K562 (cell line): Measurements from ENCODE around the gene SCMH1. TPM values are rescaled to one million over a fixed set of nuclear protein-coding genes. Genes with fewer than 3 reads are reported as not detected.

Experiments
- BDP1 ChIP-seq: IDR thresholded peaks from 3 replicates; pipeline ENCODE4 v1.6.1; 2011; ENCODE audit not compliant: insufficient read length, insufficient read depth
- CHCHD3 ChIP-seq: fragments of 250-450 bp; sonication (Bioruptor Pico); IDR thresholded peaks from 2 replicates; pipeline ENCODE4 v2.1.2; 2022; ENCODE audit warnings: mild to moderate bottlenecking
- DNMT1 ChIP-seq: fragments of 450-650 bp; IDR thresholded peaks from 2 replicates; pipeline ENCODE4 v1.6.1; 2016; ENCODE audit warnings: antibody characterized with exemption, mild to moderate bottlenecking
- E2F3 ChIP-seq: fragments of 250-450 bp; sonication (Bioruptor Pico); IDR thresholded peaks from 2 replicates; pipeline ENCODE4 v1.4.0; 2020; ENCODE audit warnings: mild to moderate bottlenecking
- GATA2 ChIP-seq: sonication (generic); formaldehyde crosslinking; IDR thresholded peaks from 2 replicates; pipeline ENCODE4 v1.4.0; 2020; ENCODE audit warnings: mild to moderate bottlenecking, missing genetic modification reagents
- HNRNPK ChIP-seq: fragments of 200-400 bp; formaldehyde crosslinking; IDR thresholded peaks from one replicate; pipeline ENCODE4 v1.6.1; 2018; ENCODE audit warnings: mild to moderate bottlenecking, low read depth, low read length; ENCODE audit not compliant: poor library complexity, severe bottlenecking
- KLF13 ChIP-seq: fragments of 450-650 bp; IDR thresholded peaks from 2 replicates; pipeline ENCODE4 v1.6.1; 2016; ENCODE audit warnings: missing genetic modification characterization, low read depth, mild to moderate bottlenecking, missing compliant biosample characterization, moderate library complexity, borderline replicate concordance
- MIER1 ChIP-seq: fragments of 450-650 bp; IDR thresholded peaks from 2 replicates; pipeline ENCODE4 v1.6.1; 2016; ENCODE audit warnings: antibody characterized with exemption, mild to moderate bottlenecking, low read depth
- RREB1 ChIP-seq: fragments of 250-450 bp; sonication (Bioruptor Pico); IDR thresholded peaks from 2 replicates; pipeline ENCODE4 v1.4.0; 2020
- THRAP3 ChIP-seq: fragments of 450-650 bp; IDR thresholded peaks from 2 replicates; pipeline ENCODE4 v1.6.1; 2016; ENCODE audit warnings: mild to moderate bottlenecking, inconsistent platforms, borderline replicate concordance
- ZC3H4 ChIP-seq: sonication (generic); formaldehyde crosslinking; IDR thresholded peaks from 2 replicates; pipeline ENCODE4 v1.9.0; 2021; ENCODE audit warnings: missing genetic modification reagents, borderline replicate concordance
- ZNF3 ChIP-seq: fragments of 250-450 bp; sonication (Bioruptor Pico); IDR thresholded peaks from 2 replicates; pipeline ENCODE4 v1.5.0; 2021; ENCODE audit warnings: mild to moderate bottlenecking, moderate library complexity
- ZNF764 ChIP-seq: fragments of 250-450 bp; sonication (Bioruptor Pico); IDR thresholded peaks from 2 replicates; pipeline ENCODE4 v1.4.0; 2020; ENCODE audit warnings: low read depth, mild to moderate bottlenecking, moderate library complexity
- polyA plus RNA-seq, 8 experiments: library from polyadenylated mRNA; depleted of rRNA in 4 of 8; stranded (reverse) in 5 of 8; unstranded in 3 of 8; fragments of >200 nt; fragmentation: Nextera tagmentation in 2 of 8; fragmentation: Illumina TruSeq in 1 of 8; extraction: Ambion mirVana in 2 of 8; extraction: Trizol in 1 of 8; gene quantifications; 2 replicates each; pipeline versions ENCODE4 v1.2.1 to v1.2.3, GENCODE V29; 2011 to 2014; ENCODE audit warnings: inconsistent platforms in 1 of 8, missing spikeins in 1 of 8
- total RNA-seq, 7 experiments: library from RNA; depleted of rRNA in 6 of 7; stranded (reverse); fragments of >200 nt in 6 of 7; fragmentation: Illumina TruSeq in 2 of 7; extraction: Trizol in 2 of 7; gene quantifications; 2 replicates each; pipeline versions ENCODE4 v1.2.1 to v1.2.3, GENCODE V29; 2011 to 2021; ENCODE audit warnings: low replicate concordance in 1 of 7
- TF ChIP-seq, protein P1 (sequence below): sonication (generic); formaldehyde crosslinking; IDR thresholded peaks from 2 replicates; pipeline ENCODE4 v1.8.0; 2022; ENCODE audit warnings: mild to moderate bottlenecking, low read depth, missing genetic modification reagents
- TF ChIP-seq, protein P2 (sequence below): IDR thresholded peaks from 2 replicates; pipeline ENCODE4 v1.6.1; 2012; ENCODE audit warnings: low read depth, low read length, improper control_type of control experiment, borderline replicate concordance
- TF ChIP-seq, protein P3 (sequence below): fragments of 150-350 bp; conservative IDR thresholded peaks from 2 replicates; pipeline ENCODE4 v1.6.1; 2014; ENCODE audit warnings: low read length

The SCMH1 gene
- total and polyA plus RNA-seq, 9 of the 15 experiments (the other 6 are each of a cell fraction or from before 2014, with no cell fraction given) = 8.5 to 37.0 (median 26.8) TPM

- TF ChIP-seq HNRNPK (no peak), GATA2 (CRISPR knock-in tag) (no peak), CHCHD3 (CRISPR knock-in tag) (no peak), THRAP3 (no peak), DNMT1 (no peak), ZNF3 (CRISPR knock-in tag) (no peak), E2F3 (CRISPR knock-in tag) (peak; percentile 83), KLF13 (no peak), BDP1 (no peak), ZNF764 (0 out of 2 replicates have a peak, but pooled peaks have one; percentile 34), ZC3H4 (CRISPR knock-in tag) (no peak), RREB1 (CRISPR knock-in tag) (no peak), MIER1 (no peak)
- TF ChIP-seq, protein P1, sequence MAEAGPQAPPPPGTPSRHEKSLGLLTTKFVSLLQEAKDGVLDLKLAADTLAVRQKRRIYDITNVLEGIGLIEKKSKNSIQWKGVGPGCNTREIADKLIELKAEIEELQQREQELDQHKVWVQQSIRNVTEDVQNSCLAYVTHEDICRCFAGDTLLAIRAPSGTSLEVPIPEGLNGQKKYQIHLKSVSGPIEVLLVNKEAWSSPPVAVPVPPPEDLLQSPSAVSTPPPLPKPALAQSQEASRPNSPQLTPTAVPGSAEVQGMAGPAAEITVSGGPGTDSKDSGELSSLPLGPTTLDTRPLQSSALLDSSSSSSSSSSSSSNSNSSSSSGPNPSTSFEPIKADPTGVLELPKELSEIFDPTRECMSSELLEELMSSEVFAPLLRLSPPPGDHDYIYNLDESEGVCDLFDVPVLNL (CRISPR knock-in tag) = no peak
- TF ChIP-seq, protein P2, sequence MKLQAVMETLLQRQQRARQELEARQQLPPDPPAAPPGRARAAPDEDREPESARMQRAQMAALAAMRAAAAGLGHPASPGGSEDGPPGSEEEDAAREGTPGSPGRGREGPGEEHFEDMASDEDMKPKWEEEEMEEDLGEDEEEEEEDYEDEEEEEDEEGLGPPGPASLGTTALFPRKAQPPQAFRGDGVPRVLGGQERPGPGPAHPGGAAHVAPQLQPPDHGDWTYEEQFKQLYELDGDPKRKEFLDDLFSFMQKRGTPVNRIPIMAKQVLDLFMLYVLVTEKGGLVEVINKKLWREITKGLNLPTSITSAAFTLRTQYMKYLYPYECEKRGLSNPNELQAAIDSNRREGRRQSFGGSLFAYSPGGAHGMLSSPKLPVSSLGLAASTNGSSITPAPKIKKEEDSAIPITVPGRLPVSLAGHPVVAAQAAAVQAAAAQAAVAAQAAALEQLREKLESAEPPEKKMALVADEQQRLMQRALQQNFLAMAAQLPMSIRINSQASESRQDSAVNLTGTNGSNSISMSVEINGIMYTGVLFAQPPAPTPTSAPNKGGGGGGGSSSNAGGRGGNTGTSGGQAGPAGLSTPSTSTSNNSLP = no peak
- TF ChIP-seq, protein P3, sequence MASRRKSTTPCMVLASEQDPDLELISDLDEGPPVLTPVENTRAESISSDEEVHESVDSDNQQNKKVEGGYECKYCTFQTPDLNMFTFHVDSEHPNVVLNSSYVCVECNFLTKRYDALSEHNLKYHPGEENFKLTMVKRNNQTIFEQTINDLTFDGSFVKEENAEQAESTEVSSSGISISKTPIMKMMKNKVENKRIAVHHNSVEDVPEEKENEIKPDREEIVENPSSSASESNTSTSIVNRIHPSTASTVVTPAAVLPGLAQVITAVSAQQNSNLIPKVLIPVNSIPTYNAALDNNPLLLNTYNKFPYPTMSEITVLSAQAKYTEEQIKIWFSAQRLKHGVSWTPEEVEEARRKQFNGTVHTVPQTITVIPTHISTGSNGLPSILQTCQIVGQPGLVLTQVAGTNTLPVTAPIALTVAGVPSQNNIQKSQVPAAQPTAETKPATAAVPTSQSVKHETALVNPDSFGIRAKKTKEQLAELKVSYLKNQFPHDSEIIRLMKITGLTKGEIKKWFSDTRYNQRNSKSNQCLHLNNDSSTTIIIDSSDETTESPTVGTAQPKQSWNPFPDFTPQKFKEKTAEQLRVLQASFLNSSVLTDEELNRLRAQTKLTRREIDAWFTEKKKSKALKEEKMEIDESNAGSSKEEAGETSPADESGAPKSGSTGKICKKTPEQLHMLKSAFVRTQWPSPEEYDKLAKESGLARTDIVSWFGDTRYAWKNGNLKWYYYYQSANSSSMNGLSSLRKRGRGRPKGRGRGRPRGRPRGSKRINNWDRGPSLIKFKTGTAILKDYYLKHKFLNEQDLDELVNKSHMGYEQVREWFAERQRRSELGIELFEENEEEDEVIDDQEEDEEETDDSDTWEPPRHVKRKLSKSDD = no peak
Measured at GRCh38 chr1:41242342-41243078, 404 bp upstream of the SCMH1 start (continued).
